GM19468 (cell line): Measurements from ENCODE around the gene NELFA.
A peak's percentile ranks its signal among the peaks of the same experiment; 100 is the strongest.
"Not testable (repeated sequence)": the region's sequence is repeated elsewhere in the genome, so short reads cannot be mapped to it uniquely, and the experiment has no call there.

Experiments used
- ATAC-seq: cut with Tn5 transposase; IDR thresholded peaks from one replicate; pipeline ENCODE4 v1.9.1; 2021; ENCODE audit warnings: mild to moderate bottlenecking, moderate library complexity, moderate number of reproducible peaks; ENCODE audit not compliant: unreplicated experiment; ENCODE audit errors: extremely low read depth

NELFA gene

GRCh38 chr4:2041239-2042130 lies 32.7 kb upstream of the NELFA start:
- peak; percentile 19 for ATAC-seq

GRCh38 chr4:2040391-2041238 lies 31.8 kb upstream of the NELFA start:
- ATAC-seq: no peak

GRCh38 chr4:2036866-2037265 lies 28.1 kb upstream of the NELFA start:
- no peak for ATAC-seq

GRCh38 chr4:2036327-2036726 lies 27.6 kb upstream of the NELFA start:
- no peak for ATAC-seq

- not testable (repeated sequence) for ATAC-seq
These were observed 22.4 kb upstream of the NELFA start for GRCh38 chr4:2031161-2031560.

GRCh38 chr4:2027120-2027519 lies 18.3 kb upstream of the NELFA start:
- ATAC-seq: not testable (repeated sequence)

- no peak for ATAC-seq
These were observed 17.0 kb upstream of the NELFA start for GRCh38 chr4:2025817-2026216.

GRCh38 chr4:2024683-2025082 lies 15.9 kb upstream of the NELFA start:
- no peak for ATAC-seq

GRCh38 chr4:2021358-2022018 lies 12.7 kb upstream of the NELFA start:
- ATAC-seq: not testable (repeated sequence)

GRCh38 chr4:2015008-2015407 lies 6.2 kb upstream of the NELFA start:
- ATAC-seq: no peak

- no peak for ATAC-seq
These were observed 2.8 kb upstream of the NELFA start for GRCh38 chr4:2011583-2011982.

GRCh38 chr4:2009651-2010233 lies 968 bp upstream of the NELFA start:
- no peak for ATAC-seq

- no peak for ATAC-seq
These were observed 178 bp downstream of the NELFA start for GRCh38 chr4:2008671-2008920.

- no peak for ATAC-seq
These were observed 737 bp downstream of the NELFA start for GRCh38 chr4:2007804-2008670.

GRCh38 chr4:2006956-2007653 lies 1.7 kb downstream of the NELFA start:
- no peak for ATAC-seq

GRCh38 chr4:2006367-2006766 lies 2.4 kb downstream of the NELFA start:
- no peak for ATAC-seq

GRCh38 chr4:2003361-2003760 lies 5.4 kb downstream of the NELFA start:
- not testable (repeated sequence) for ATAC-seq

GRCh38 chr4:1999308-1999707 lies 9.5 kb downstream of the NELFA start:
- ATAC-seq: not testable (repeated sequence)

- no peak for ATAC-seq
These were observed 10.5 kb downstream of the NELFA start for GRCh38 chr4:1998296-1998695.
